Measurements from ENCODE around the gene ISCA1. TPM values are rescaled to one million over a fixed set of nuclear protein-coding genes. Genes with fewer than 3 reads are reported as not detected.

ISCA1 gene
- total and polyA plus RNA-seq, 2 of the 8 experiments (the other 6 are each of a cell fraction or from before 2014, with no cell fraction given): 35.0 to 40.0 TPM

- WGBS, 2 experiments (ENCODE audit: extremely low coverage in 1 of 2, insufficient coverage in 1 of 2, insufficient read length in 1 of 2, insufficient replicate concordance in 2 of 2, low coverage in 1 of 2, low lambda C conversion rate in 2 of 2, missing lambda C conversion rate in 1 of 2): 94% methylated on average over 10 of the region's 10 CpGs; no CpG with 5 or more reads in 1 of the 2 experiments
- H3K4me3 ChIP-seq (ENCODE audit: extremely low read depth in 1 of 4, insufficient read depth in 2 of 4, low read depth in 3 of 4, low read length in 4 of 4): no peak overlapping the region
- H2AFZ ChIP-seq (ENCODE audit: low read length): no peak overlapping the region
- no peaks in the 10 kb centered on the region for H3K9me3 ChIP-seq (ENCODE audit: insufficient read depth in 2 of 2, low read depth in 1 of 2, low read length in 1 of 2)
- H3K14ac ChIP-seq (ENCODE audit: insufficient read length): no peak overlapping the region
- no peak overlapping the region for H2BK5ac ChIP-seq (ENCODE audit: low read depth, low read length)
- H2BK15ac ChIP-seq (ENCODE audit: low read length): no peak overlapping the region
- FAIRE-seq (no peak), DNase-seq (ENCODE audit: low read depth in 1 of 2, low spot score in 2 of 2) (no peak)
- no peak overlapping the region for H3K27ac ChIP-seq (ENCODE audit: low read depth, low read length)
- H3K79me2 ChIP-seq (ENCODE audit: control insufficient read depth in 1 of 2, insufficient read depth in 2 of 2, low read length in 2 of 2): no peaks in the 10 kb centered on the region
- H2BK20ac ChIP-seq (ENCODE audit: low read length): no peak overlapping the region
- H3K36me3 ChIP-seq (ENCODE audit: control insufficient read depth in 2 of 4, insufficient read depth in 4 of 4, low read length in 3 of 4): no peaks in the 10 kb centered on the region
- H4K5ac ChIP-seq (ENCODE audit: insufficient read length, low read depth, low read length): no peak overlapping the region
- H3K27me3 ChIP-seq (replicated peaks in 1 of 4; ENCODE audit: control insufficient read depth in 3 of 4, extremely low read depth in 1 of 4, insufficient read depth in 3 of 4, low read length in 3 of 4): no peaks in the 10 kb centered on the region
- H2BK12ac ChIP-seq (ENCODE audit: low read depth, low read length): no peak overlapping the region
- no peaks in the 10 kb centered on the region; the same call in 1 of the 2 replicates for H3K23me2 ChIP-seq (ENCODE audit: low read depth, low read length)
- H3K4me1 ChIP-seq (replicated peaks in 1 of 4; ENCODE audit: control insufficient read depth in 3 of 4, insufficient read depth in 4 of 4, low read length in 3 of 4): no peaks in the 10 kb centered on the region
- no peak overlapping the region for H4K8ac ChIP-seq (ENCODE audit: extremely low read depth, insufficient read depth, low read length)
- ChIA-PET CTCF (ENCODE audit: partially characterized antibody) (interaction anchor here (0.6 to 1.4 kb wide), 8 partner anchors 11 to 250 kb away, joined by 3 to 5 read pairs (median 4); no protein-coding TSS in a partner anchor), POLR2A (ENCODE audit: partially characterized antibody) (interaction anchor here (0.6 kb wide), 1 partner anchor 37 kb away, joined by 3 read pairs; no protein-coding TSS in a partner anchor)
- H3K18ac ChIP-seq (ENCODE audit: extremely low read depth, low read length): no peak overlapping the region
- no peak overlapping the region for H3K4ac ChIP-seq (replicated peaks; ENCODE audit: insufficient read length, low read depth, low read length)
- H4K20me1 ChIP-seq (replicated peaks in 1 of 2; ENCODE audit: control insufficient read depth in 1 of 2, insufficient read depth in 2 of 2, low read length in 2 of 2): no peaks in the 10 kb centered on the region
- no peaks in the 10 kb centered on the region for H3K79me1 ChIP-seq (ENCODE audit: low read depth, low read length)
- H3K56ac ChIP-seq (replicated peaks; ENCODE audit: insufficient read length, low read depth, low read length): no peak overlapping the region
- H3K4me2 ChIP-seq (ENCODE audit: insufficient read depth in 1 of 2, low read depth in 2 of 2, low read length in 2 of 2): no peak overlapping the region
- no peak overlapping the region for H4K91ac ChIP-seq (replicated peaks; ENCODE audit: insufficient read length, low read length)
- H2AK5ac ChIP-seq (ENCODE audit: low read depth, low read length): no peak overlapping the region
- H3K23ac ChIP-seq (ENCODE audit: insufficient read length): no peak overlapping the region
- H2BK120ac ChIP-seq (replicated peaks; ENCODE audit: low read depth, low read length): no peak overlapping the region
- no peak overlapping the region for H3K9ac ChIP-seq (replicated peaks in 1 of 4; ENCODE audit: extremely low read depth in 1 of 4, low read depth in 3 of 4, low read length in 3 of 4)
- no peak for TF ChIP-seq CBX8 (IDR thresholded peaks at IDR 0.05; ENCODE audit: borderline replicate concordance, low read depth, low read length)
Measured at GRCh38 chr9:86238861-86239770, 43.2 kb downstream of the ISCA1 start.

Data from H1 (cell line).